Gastroesophageal sphincter (tissue), 4 donors: ENCODE results near the gene DHX38. TPM values are rescaled to one million over a fixed set of nuclear protein-coding genes. Genes with fewer than 3 reads are reported as not detected.
A peak's percentile ranks its signal among the peaks of the same experiment; 100 is the strongest.

Experiments used
- ATAC-seq: fragments of 150-250 bp; one replicate; pipeline ENCODE4 v1.9.1; 2016; ENCODE audit warnings: mild to moderate bottlenecking, moderate library complexity
- H3K27ac ChIP-seq, 4 donors: fragments of 200-600 bp; sonication (generic) in 3 of 4; 1 replicate in 3 of 4; 2 replicates in 1 of 4; pipeline ENCODE4 v1.5.1; 2016 to 2019
- H3K27me3 ChIP-seq: fragments of 200-600 bp; sonication (generic); one replicate; pipeline ENCODE4 v1.5.1; 2019
- H3K36me3 ChIP-seq, 2 donors: fragments of 200-600 bp; sonication (generic); one replicate each; pipeline ENCODE4 v1.5.1; 2019; ENCODE audit warnings: control low read depth in 1 of 2
- H3K4me1 ChIP-seq, 3 donors: fragments of 200-600 bp; sonication (generic); 1 replicate in 2 of 3; 2 replicates in 1 of 3; pipeline ENCODE4 v1.5.1; 2016 to 2019; ENCODE audit warnings: control low read depth in 2 of 3
- H3K4me3 ChIP-seq, 2 donors: fragments of 200-600 bp; sonication (generic); one replicate each; pipeline ENCODE4 v1.5.1; 2019; ENCODE audit warnings: mild to moderate bottlenecking in 1 of 2, moderate library complexity in 1 of 2
- H3K9me3 ChIP-seq, 3 donors: fragments of 200-600 bp; sonication (generic); one replicate each; pipeline ENCODE4 v1.5.1; 2017 to 2019; ENCODE audit warnings: control low read depth in 2 of 3
- EP300 ChIP-seq: sonication (generic); formaldehyde crosslinking; IDR thresholded peaks from one replicate; pipeline ENCODE4 v1.6.1; 2017; ENCODE audit warnings: antibody characterized with exemption, mild to moderate bottlenecking
- POLR2A ChIP-seq, 2 donors: fragments of 450-650 bp; IDR thresholded peaks; one replicate each; pipeline ENCODE4 v1.6.1; 2017; ENCODE audit warnings: antibody characterized with exemption in 2 of 2, mild to moderate bottlenecking in 2 of 2, moderate library complexity in 1 of 2
- POLR2AphosphoS5 ChIP-seq: sonication (generic); formaldehyde crosslinking; IDR thresholded peaks from one replicate; pipeline ENCODE4 v1.6.1; 2017; ENCODE audit warnings: antibody characterized with exemption
- WGBS, 2 donors: methylation state at CpG; one replicate each; pipeline ENCODE4 v1.1.5; 2018; ENCODE audit warnings: low coverage in 1 of 2; 5-methylcytosine and 5-hydroxymethylcytosine counted together
- total RNA-seq, 4 donors: library from RNA; depleted of rRNA; stranded (reverse); fragments of >200 nt; gene quantifications; one replicate each; pipeline ENCODE4 v1.1.0, GENCODE V29; 2016
- TF ChIP-seq, protein P1 (sequence below), 4 experiments: fragments of 200-600 bp in 2 of 4; fragments of 450-650 bp in 2 of 4; sonication (generic) in 1 of 4; IDR thresholded peaks; one replicate each; pipeline ENCODE4 v1.5.1; 2017 to 2019; ENCODE audit warnings: antibody characterized with exemption in 4 of 4, mild to moderate bottlenecking in 2 of 4, moderate library complexity in 2 of 4

Gene DHX38
- total RNA-seq, 4 donors from 2014 or later, result 32.8 to 73.8 (median 54.4) TPM

DNA sequence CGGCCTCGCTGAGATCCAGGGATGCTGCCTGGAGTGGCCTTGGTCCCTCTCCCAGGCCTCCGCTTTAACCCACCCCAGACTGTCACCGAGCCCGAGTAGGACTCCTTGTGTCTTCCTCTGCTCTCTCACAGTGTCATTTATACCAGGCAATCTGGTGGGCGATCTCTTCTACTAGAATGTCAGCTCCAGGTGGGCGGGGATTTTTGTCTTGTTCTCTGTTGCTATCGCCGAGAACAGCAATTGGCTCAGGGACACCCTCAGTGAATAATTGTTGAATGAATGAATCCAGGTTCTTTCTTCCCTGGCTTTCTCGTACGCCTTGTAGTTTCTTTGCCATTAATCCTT is 591 bp downstream of the DHX38 start:
- peaks cover 0 to 46% (median 15%) of the 10 kb centered on the region in 3 donors for H3K4me1 ChIP-seq
- peaks cover 0 to 55% of the 10 kb centered on the region in 2 donors for H3K36me3 ChIP-seq
- ATAC-seq, result no peak
- H3K27me3 ChIP-seq, result no peaks in the 10 kb centered on the region
- H3K27ac ChIP-seq, result peak overlapping the region; percentile 90 to 97 (median 92)
- H3K4me3 ChIP-seq, result peak overlapping the region; percentile 82 to 99
- WGBS, 2 donors, result 1 to 6% methylated on average over 6 to 9 of the region's 11 CpGs
- no peak for TF ChIP-seq POLR2A (IDR thresholded peaks at IDR 0.05)
- TF ChIP-seq, protein P1, sequence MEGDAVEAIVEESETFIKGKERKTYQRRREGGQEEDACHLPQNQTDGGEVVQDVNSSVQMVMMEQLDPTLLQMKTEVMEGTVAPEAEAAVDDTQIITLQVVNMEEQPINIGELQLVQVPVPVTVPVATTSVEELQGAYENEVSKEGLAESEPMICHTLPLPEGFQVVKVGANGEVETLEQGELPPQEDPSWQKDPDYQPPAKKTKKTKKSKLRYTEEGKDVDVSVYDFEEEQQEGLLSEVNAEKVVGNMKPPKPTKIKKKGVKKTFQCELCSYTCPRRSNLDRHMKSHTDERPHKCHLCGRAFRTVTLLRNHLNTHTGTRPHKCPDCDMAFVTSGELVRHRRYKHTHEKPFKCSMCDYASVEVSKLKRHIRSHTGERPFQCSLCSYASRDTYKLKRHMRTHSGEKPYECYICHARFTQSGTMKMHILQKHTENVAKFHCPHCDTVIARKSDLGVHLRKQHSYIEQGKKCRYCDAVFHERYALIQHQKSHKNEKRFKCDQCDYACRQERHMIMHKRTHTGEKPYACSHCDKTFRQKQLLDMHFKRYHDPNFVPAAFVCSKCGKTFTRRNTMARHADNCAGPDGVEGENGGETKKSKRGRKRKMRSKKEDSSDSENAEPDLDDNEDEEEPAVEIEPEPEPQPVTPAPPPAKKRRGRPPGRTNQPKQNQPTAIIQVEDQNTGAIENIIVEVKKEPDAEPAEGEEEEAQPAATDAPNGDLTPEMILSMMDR (IDR thresholded peaks at IDR 0.05), result no peak
- no peak for TF ChIP-seq EP300
- no peak for TF ChIP-seq POLR2AphosphoS5
- H3K9me3 ChIP-seq, result no peaks in the 10 kb centered on the region

DNA sequence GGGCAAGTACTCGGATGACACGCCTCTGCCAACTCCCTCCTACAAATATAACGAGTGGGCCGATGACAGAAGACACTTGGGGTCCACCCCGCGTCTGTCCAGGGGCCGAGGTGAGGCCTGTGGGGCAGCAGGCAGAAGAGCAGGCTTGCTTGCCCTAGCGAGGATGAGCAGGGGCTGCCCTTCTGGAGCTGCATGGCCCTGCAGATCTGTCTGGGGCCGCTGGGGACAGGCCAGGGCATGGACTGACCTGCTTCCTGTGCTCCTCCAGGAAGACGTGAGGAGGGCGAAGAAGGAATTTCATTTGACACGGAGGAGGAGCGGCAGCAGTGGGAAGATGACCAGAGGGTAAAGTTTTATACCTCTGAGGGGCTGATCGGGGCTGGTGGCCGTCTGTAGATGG is 5.3 kb downstream of the DHX38 start:
- H3K4me3 ChIP-seq, result no peak overlapping the region
- no peaks in the 10 kb centered on the region for H3K27me3 ChIP-seq
- peaks cover 0 to 22% (median 12%) of the 10 kb centered on the region in 3 donors for H3K4me1 ChIP-seq
- H3K9me3 ChIP-seq, result no peaks in the 10 kb centered on the region
- ATAC-seq, result no peak
- 50% methylated on average over 2 of the region's 15 CpGs; no CpG with 5 or more reads in 1 of the 2 donors for WGBS, 2 donors
- TF ChIP-seq POLR2A (IDR thresholded peaks at IDR 0.05) (no peak), POLR2AphosphoS5 (no peak), EP300 (no peak)
- TF ChIP-seq, protein P1 (IDR thresholded peaks at IDR 0.05), result no peak
- no peak overlapping the region for H3K27ac ChIP-seq
- peaks cover 4 to 81% of the 10 kb centered on the region in 2 donors for H3K36me3 ChIP-seq

DNA sequence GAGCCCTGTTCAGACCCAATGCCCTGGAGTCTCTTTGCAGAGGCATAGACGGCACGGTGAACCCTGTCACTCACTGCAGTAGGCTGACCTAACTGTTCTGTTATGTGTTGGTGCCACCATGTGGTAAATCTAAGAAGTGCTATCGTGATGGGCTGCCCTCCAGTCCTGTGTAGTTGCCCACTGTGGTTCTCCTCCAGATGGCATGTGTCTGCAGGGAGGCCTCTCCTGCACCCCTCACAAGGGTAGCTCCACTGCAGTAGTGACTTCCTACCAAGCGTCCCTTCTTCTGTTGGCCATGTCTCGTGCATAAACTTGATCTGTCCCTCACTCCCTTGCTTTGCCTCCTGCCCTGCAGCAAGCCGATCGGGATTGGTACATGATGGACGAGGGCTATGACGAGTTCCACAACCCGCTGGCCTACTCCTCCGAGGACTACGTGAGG is 5.8 kb downstream of the DHX38 start:
- peaks cover 4 to 86% of the 10 kb centered on the region in 2 donors for H3K36me3 ChIP-seq
- TF ChIP-seq POLR2AphosphoS5 (no peak), EP300 (no peak)
- TF ChIP-seq, protein P1 (IDR thresholded peaks at IDR 0.05), result peak in 2 of 4 experiments; percentile 8 to 45

DNA sequence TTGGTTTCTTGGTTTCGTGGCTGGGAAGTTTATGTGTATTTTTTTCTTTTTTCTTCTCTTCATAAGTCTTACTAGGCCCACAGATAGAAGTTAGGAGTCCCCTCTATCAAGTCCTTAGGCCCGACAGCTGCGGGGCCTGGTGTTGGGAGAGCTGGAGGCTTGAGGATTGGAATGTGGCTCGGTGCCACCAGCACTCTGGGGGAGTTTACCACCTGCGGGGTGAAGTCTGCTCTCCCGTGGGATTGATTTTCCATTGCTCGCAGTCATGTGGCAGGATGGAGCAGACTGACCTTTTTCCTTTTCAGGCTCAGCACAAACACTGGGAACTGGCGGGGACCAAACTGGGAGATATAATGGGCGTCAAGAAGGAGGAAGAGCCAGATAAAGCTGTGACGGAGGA is 7.5 kb downstream of the DHX38 start:
- H3K4me3 ChIP-seq, result no peak overlapping the region
- TF ChIP-seq POLR2AphosphoS5 (no peak), POLR2A (IDR thresholded peaks at IDR 0.05) (no peak), EP300 (no peak)
- TF ChIP-seq, protein P1 (IDR thresholded peaks at IDR 0.05), result no peak
- peaks cover 4 to 100% of the 10 kb centered on the region in 2 donors for H3K36me3 ChIP-seq
- H3K4me1 ChIP-seq, result peaks cover 0 to under 1% (median 0%) of the 10 kb centered on the region in 3 donors
- H3K27me3 ChIP-seq, result no peaks in the 10 kb centered on the region
- no peak overlapping the region for H3K27ac ChIP-seq
- WGBS, 2 donors, result 85 to 90% methylated on average over 2 to 6 of the region's 10 CpGs
- no peaks in the 10 kb centered on the region for H3K9me3 ChIP-seq
- ATAC-seq, result no peak

More for the DNA sequence above, 5.8 kb downstream of the DHX38 start:
- peaks cover 0 to 19% (median 10%) of the 10 kb centered on the region in 3 donors for H3K4me1 ChIP-seq
- no peak overlapping the region for H3K27ac ChIP-seq
- H3K9me3 ChIP-seq, result no peaks in the 10 kb centered on the region
- no peak overlapping the region for H3K4me3 ChIP-seq
- ATAC-seq, result no peak
- 15% methylated on average over 2 of the region's 12 CpGs; no CpG with 5 or more reads in 1 of the 2 donors for WGBS, 2 donors
- no peaks in the 10 kb centered on the region for H3K27me3 ChIP-seq

DNA sequence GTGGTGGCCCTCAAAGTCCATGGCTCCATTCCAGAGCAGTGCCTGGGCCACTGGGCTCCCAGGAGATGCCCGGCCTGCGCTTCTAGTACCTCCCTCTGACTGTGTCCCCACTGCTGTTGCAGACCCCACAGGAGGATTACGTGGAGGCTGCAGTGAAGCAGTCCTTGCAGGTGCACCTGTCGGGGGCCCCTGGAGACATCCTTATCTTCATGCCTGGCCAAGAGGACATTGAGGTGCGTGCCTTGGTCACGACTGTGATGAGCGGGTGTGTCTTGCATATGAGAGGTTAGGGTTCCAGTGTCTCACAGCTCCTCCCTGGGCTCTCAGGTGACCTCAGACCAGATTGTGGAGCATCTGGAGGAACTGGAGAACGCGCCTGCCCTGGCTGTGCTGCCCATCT is 11.3 kb downstream of the DHX38 start:
- no peak for ATAC-seq
- H3K4me3 ChIP-seq, result no peak overlapping the region
- peaks cover 4 to 100% of the 10 kb centered on the region in 2 donors for H3K36me3 ChIP-seq
- no peak overlapping the region for H3K27ac ChIP-seq
- H3K4me1 ChIP-seq, result no peaks in the 10 kb centered on the region
- WGBS, 2 donors, result 100% methylated on average over 2 of the region's 9 CpGs; no CpG with 5 or more reads in 1 of the 2 donors
- H3K27me3 ChIP-seq, result no peaks in the 10 kb centered on the region
- no peaks in the 10 kb centered on the region for H3K9me3 ChIP-seq
- TF ChIP-seq, protein P1 (IDR thresholded peaks at IDR 0.05), result no peak
